Forelimb muscle (tissue), 1 donor: ENCODE data around the gene C6orf163. TPM values are rescaled to one million over a fixed set of nuclear protein-coding genes. Genes with fewer than 3 reads are reported as not detected.

Source experiments
- DNase-seq: peaks from one replicate; pipeline ENCODE4 v3.0.0-alpha.2; 2013; ENCODE audit warnings: low read depth
- polyA plus RNA-seq: library from polyadenylated mRNA; unstranded; fragments of 120-200 nt; gene quantifications from one replicate; pipeline ENCODE4 v1.2.1, GENCODE V29; 2013; ENCODE audit not compliant: insufficient read length

Gene C6orf163
- polyA plus RNA-seq, 1 donor = 2.2 TPM

DNA sequence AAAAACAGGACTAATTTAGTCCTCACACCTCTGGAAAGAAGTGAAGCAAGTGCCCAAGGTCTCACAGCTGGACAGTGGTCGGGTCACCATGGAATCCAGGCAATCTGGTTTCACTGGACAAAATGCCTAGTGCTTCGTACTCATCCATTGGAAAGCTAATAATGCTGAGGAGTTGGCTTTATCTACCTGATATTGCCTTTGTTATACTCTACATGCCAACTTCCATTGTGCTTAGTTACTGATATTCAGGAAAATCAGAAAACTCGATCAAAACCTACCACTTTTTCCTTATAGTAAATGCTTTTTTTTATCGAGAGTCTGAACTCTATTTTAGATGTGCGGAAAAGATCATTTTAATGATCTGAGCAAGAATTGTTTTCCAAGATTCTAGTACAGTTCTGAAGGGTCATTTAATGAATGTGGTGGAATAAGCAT lies 64.1 kb downstream of the C6orf163 start:
- no peak for DNase-seq

Other genes with a start within 250 kb of the C6orf163 start
- 0.72 TPM for gene CGA, start 249.7 kb upstream of the C6orf163 start, polyA plus RNA-seq
- 20.5 TPM for gene ZNF292, start 189.2 kb upstream of the C6orf163 start, polyA plus RNA-seq
- gene SMIM8, start 22.2 kb upstream of the C6orf163 start, polyA plus RNA-seq = 11.5 TPM
- gene GJB7, start 15.5 kb upstream of the C6orf163 start, polyA plus RNA-seq = not detected
- 0.27 TPM for gene CFAP206, start 63.2 kb downstream of the C6orf163 start, polyA plus RNA-seq
- 17.4 TPM for gene SLC35A1, start 128.2 kb downstream of the C6orf163 start, polyA plus RNA-seq
- gene RARS2, start 245.2 kb downstream of the C6orf163 start, polyA plus RNA-seq = 39.9 TPM
- 23.3 TPM for gene ORC3, start 245.3 kb downstream of the C6orf163 start, polyA plus RNA-seq